GM18520 (cell line): Measurements from ENCODE around the gene RUFY4.

Source experiments
- ATAC-seq: cut with Tn5 transposase; IDR thresholded peaks from one replicate; pipeline ENCODE4 v1.9.1; 2021; ENCODE audit not compliant: unreplicated experiment

RUFY4 gene, protein sequence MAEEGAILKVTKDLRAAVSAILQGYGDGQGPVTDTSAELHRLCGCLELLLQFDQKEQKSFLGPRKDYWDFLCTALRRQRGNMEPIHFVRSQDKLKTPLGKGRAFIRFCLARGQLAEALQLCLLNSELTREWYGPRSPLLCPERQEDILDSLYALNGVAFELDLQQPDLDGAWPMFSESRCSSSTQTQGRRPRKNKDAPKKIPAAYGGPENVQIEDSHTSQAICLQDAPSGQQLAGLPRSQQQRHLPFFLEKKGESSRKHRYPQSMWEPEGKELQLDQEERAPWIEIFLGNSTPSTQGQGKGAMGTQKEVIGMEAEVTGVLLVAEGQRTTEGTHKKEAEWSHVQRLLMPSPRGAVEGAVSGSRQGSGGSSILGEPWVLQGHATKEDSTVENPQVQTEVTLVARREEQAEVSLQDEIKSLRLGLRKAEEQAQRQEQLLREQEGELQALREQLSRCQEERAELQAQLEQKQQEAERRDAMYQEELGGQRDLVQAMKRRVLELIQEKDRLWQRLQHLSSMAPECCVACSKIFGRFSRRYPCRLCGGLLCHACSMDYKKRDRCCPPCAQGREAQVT

GRCh38 chr2:218068721-218069334 lies at the start of gene RUFY4:
RUFY4 (plus strand) TSS chr2:218069253; CDS start chr2:218070606, 1,353 bp downstream.
- ATAC-seq: peak; percentile 67

DNA sequence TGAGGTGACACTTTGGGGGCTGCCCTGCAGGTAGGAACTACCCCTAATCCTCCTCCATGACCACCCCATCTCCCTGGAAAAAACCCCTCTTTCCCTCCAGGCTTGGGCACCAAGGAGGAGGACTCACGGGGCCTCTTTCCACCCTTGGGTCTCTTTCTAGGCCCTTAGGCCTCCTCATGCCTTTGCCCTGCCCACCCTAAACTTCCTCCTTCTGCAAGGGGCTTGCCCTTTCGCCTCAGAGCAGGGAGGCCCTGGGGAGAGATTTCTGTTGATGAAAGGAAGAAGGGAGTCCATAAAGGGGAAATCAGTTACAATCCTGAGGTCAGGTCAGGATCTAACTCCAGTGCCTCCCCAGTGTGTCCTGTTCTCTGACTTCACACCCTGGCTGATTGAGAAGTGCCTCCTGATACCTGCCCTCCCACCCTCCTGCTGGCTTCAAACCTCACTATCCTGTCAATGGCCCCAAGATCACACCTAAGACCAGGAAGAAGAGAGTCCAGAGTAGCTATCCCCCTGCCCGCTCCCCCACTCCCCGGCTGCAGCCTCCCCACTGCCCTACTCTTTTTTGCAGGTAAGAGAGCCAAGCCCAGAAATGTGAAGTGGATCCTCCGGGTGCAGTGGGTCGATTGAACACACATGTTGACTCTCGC lies 49.5 kb upstream of the RUFY4 start:
- ATAC-seq: no peak

GRCh38 chr2:218020281-218020680 lies 48.8 kb upstream of the RUFY4 start:
- no peak for ATAC-seq

DNA sequence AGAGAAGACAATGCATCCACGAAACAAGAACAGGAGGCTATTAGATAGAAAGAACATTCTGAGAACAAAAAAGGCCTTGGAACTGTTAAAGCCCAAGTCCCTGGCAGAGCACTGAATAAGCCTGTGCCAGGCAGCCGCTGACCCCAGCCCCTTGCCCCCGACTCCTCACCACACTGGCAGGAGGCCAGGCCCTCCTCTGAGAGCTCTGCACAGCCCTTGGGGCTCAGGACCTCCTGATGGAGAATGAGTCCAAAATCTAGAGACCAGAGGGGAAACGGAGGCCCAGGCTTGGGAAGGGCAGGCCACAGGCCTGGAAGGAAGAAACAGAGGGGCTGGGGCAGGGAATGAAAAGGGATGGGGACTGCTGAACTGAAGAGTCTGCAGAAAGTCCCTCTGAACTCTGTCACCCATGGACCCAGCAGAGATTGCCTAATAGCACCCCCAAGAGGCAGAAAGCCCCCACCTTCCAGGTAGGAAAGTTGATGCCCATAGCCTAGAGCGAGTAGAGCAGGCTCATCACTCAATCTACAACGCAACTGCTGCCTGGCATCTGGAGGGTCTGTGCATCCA lies 48.0 kb upstream of the RUFY4 start:
- no peak for ATAC-seq

GRCh38 chr2:218021536-218022071 lies 47.4 kb upstream of the RUFY4 start:
- ATAC-seq: no peak

DNA sequence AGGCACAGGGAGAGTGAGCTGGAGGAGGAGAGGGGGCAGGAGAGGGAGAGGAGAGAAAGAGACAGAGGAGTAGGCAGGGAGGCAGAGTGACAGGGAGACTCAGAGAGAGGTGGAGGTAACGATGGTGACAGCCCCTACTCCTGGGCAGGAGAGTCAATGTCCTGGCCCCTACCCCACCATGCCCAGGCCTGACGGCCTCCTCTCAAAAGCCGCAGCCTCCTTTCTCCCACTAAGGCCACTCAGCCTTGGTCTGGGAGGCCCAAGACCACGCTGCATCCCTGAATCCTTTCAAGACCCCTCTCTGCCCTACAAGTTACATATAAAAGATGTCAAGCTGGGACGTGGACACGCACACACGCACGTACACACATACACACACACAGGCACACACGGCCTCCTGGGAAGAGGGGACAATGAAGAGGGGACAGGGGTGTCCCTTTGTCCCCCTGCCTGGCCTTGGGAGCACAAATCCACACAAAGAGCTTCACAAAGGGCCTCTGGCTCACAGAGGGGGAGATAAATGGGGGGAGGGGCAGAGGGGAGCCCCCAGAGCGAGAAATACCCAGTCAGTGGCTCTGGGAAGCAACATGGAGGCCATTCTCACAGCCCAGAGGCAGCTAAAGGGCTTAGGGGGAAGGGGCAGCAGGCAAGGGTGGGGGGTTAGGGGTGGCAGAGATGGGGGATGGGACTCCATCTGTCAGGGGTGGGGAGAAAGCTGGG lies 46.8 kb upstream of the RUFY4 start:
- no peak for ATAC-seq

GRCh38 chr2:218022851-218023530 lies 46.1 kb upstream of the RUFY4 start:
- no peak for ATAC-seq

DNA sequence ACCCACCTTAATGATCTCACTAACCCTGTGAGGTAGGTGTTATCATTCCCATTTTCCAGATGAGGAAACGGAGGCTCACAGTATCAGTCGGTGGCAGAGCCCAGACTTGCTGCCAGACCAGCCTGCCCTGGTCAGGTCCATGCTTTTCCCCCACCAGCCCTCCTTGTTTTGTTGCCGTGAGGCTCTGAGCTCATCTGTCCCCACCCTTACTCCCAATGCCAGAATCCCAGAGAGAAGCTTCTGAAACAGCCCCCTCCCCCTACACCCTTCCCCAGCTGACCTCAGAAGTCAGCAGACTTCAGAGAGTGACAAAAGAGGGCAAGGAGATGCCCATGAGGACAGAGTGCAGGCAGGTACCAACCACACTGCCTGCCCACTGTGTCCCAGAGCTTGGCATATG lies 45.4 kb upstream of the RUFY4 start:
- ATAC-seq: no peak

GRCh38 chr2:218024336-218024735 lies 44.7 kb upstream of the RUFY4 start:
- ATAC-seq: no peak

- no peak for ATAC-seq
Observed at GRCh38 chr2:218024871-218025270, 44.2 kb upstream of the RUFY4 start.

GRCh38 chr2:218026244-218026643 lies 42.8 kb upstream of the RUFY4 start:
- ATAC-seq: no peak

DNA sequence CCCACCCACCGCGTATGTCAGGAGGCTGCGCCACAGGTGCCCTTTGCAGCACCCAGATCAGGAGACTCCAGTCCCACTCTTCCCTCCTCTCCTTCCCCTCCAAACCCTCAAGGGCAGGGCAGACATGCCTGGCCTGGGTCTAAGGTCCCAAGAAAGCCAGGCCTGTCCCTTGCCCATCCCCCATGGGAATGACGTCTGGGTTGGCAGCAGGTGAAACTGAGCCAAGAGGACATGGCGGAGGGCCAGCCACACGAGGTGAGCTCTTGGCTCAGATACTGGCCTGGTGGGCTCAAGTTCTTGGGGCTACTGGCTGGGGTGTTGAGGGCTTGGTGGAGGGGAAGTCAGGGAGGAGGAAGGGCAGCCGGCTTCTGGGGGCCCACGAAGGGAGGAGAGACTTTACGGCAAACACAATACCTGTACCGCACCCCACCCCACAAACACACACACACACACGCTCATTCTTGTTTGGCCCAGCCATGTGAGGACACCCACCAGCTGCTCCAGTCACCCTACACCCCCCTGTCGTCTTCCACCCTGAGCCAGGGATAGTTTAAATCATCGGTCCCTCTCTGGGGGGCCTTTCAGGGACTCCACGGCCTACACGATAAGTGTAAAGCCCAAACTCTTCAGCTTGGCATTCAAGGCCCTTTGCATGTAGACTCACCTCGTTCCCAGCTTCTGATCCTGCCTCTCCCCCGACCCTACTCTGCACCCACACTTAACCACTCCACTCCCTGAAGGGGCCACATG lies 42.2 kb upstream of the RUFY4 start:
- no peak for ATAC-seq

DNA sequence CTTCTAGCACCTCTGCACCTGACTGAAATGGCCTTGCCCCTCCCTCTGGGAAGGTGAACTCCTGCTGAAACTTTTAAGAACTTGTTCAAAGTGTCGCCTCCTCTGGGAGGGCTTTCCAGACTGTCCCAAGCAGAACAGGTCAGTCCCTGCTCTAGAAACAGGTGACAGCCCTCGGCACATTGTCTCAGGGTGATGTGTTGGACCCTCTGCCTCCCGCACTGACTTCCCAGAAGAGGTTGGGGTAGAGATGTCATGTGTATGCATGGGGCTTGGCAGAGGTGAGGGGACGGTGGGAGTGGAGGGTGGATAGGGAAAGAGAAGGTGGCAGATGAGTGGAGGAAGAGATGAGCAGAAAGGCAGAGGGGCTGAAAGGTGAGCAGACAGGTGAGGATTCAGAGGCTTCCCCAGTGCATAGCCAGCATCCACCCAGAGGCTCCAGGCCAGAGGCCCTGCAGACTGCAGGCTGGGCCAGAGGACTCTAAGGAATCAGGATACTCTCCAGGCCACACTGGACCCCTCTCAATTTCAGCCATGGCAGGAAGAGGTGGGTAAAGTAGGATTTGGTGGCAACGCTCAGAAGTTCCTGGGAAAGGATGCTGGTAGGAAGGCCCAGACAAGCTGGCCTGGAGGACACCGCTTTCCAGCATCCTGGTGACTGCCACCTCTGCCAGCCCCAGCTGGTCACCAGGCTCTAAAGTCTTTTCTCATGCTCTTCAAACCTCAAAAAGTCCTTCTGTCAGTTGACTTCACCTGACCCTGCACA lies 41.4 kb upstream of the RUFY4 start:
- no peak for ATAC-seq

- ATAC-seq: no peak
Observed at GRCh38 chr2:218028189-218028495, 40.9 kb upstream of the RUFY4 start.

- ATAC-seq: no peak
Observed at GRCh38 chr2:218028562-218029348, 40.3 kb upstream of the RUFY4 start.

GRCh38 chr2:218029366-218030360 lies 39.4 kb upstream of the RUFY4 start:
- no peak for ATAC-seq
